DMS 273 (cell line): ENCODE results near the gene ATXN1L.
A peak's percentile ranks its signal among the peaks of the same experiment; 100 is the strongest.
"Not testable (repeated sequence)": the region's sequence is repeated elsewhere in the genome, so short reads cannot be mapped to it uniquely, and the experiment has no call there.

Experiments used
- DNase-seq: peaks from one replicate; lab custom pipeline; 2025; ENCODE audit not compliant: unreplicated experiment; lab: John Stamatoyannopoulos, UW

The ATXN1L gene, protein sequence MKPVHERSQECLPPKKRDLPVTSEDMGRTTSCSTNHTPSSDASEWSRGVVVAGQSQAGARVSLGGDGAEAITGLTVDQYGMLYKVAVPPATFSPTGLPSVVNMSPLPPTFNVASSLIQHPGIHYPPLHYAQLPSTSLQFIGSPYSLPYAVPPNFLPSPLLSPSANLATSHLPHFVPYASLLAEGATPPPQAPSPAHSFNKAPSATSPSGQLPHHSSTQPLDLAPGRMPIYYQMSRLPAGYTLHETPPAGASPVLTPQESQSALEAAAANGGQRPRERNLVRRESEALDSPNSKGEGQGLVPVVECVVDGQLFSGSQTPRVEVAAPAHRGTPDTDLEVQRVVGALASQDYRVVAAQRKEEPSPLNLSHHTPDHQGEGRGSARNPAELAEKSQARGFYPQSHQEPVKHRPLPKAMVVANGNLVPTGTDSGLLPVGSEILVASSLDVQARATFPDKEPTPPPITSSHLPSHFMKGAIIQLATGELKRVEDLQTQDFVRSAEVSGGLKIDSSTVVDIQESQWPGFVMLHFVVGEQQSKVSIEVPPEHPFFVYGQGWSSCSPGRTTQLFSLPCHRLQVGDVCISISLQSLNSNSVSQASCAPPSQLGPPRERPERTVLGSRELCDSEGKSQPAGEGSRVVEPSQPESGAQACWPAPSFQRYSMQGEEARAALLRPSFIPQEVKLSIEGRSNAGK

DNA sequence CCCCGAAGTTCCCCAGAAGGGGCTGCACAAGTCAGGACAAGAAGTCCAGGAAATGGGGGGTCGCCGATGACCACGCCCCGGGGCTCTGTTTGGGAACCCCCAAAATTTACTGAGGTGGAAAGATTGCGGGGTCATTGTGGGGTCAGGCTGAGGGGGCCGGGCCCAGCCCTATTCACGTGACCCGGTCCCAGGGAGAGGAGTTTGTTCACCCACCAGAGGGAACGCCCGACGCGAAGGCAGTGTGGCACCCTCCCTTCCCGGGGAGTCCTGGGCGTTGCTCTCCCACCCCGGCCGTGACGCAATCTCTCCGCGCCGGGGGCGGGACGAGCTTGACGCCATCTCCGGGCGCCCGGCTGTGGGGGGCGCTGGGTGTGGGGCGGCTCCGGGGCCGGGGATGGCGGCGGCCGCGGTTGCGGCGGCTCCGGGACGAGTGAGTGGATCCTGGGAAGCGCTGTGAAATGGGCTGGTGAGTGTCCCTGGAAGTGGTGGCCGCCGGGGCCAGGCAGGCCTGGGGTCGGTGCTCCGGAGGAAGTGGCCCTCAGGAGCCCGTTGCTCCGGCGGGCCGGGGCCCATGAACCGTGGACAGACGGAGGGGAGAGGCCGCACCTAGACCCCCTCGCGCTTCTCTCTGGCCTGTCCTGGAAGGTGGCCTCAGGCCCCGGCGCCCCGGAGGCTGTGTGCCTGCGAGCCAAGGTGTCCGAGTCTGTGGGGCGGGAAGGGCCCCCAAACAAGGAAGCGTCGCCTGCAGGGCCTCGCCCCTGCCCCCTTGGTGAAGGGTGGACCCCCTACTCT is at the start of gene ATXN1L:
Gene ATXN1L (plus strand): TSS at position 338 of the 792 bp plus-strand sequence. CDS start 3,765 bp downstream, outside the sequence.
- DNase-seq = peak; percentile 98

DNA sequence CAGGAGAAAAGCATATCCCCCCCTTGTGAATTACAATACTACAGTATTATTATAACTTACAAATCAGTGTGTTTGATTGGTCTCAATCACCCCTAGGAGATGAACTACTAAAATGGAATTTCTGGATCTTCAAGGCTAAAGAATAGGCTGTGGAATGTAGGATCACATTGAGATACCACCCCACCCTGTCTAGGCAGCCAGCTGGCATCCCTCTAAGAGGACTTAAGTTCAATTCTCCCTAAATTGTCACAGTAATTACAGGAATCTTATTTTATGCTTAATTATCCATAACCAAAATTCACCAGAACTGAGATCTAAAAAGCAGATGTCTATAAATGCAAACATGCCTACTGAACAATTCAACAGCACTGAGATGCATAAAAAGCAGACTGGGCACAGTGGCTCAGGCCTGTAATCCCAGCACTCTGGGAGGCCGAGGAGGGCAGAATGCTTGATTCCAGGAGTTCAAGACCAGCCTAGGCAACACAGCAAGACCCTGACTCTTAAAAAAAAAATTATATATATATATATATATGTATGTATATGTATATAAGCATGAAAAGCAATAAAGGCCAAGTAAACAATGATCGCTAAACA is 49.2 kb upstream of the ATXN1L start:
- no peak for DNase-seq

DNA sequence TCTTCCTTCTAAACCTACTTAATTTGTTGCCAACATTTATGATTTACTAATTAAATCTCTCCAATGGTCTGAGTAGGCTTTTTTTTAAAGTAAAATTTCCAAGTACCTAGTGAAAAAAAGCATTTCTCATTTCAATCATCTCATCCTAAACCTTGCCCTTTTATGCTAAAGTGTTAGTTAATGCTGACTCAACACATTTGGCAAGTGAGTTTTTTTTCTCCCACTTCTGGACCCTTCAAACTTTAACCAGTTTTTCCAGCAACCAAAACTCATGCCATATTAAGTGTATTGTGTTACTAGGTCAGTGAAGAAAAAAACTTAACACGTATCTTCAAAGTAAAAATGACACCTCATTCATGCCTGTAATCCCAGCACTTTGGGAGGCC is 42.5 kb upstream of the ATXN1L start:
- DNase-seq = no peak

DNA sequence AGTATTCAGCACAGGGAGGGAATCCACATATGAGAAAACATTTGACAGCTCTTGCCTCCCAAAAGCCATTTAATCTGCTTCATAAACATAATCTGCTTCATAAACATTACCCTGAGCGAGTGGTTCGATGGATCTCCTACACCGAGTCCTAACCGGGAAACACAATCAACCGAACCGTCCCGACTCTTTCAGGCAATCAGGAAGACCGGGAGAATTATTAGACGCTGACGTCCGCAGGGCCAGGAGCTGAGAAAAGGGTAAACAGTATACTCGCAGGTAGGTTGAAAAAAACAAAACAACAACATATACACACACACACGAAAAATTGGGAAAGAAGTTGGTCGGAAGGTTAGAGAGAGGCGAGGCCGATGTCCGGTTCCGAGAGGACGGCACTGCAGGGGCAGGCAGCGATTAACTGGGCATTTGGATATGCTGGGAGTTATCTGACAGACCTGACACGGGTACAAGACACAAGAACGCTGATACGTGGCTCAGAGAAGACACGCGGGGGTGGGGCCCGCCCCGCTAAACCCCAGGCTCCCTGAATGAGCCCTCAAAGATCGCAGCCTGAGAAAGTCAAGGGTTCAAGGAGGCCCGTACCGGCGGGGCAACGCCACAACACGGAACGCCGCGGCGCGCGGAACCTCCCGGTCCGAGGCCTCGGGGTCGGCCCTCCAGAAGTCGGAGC is 37.7 kb upstream of the ATXN1L start:
- peak; percentile 69 for DNase-seq

DNA sequence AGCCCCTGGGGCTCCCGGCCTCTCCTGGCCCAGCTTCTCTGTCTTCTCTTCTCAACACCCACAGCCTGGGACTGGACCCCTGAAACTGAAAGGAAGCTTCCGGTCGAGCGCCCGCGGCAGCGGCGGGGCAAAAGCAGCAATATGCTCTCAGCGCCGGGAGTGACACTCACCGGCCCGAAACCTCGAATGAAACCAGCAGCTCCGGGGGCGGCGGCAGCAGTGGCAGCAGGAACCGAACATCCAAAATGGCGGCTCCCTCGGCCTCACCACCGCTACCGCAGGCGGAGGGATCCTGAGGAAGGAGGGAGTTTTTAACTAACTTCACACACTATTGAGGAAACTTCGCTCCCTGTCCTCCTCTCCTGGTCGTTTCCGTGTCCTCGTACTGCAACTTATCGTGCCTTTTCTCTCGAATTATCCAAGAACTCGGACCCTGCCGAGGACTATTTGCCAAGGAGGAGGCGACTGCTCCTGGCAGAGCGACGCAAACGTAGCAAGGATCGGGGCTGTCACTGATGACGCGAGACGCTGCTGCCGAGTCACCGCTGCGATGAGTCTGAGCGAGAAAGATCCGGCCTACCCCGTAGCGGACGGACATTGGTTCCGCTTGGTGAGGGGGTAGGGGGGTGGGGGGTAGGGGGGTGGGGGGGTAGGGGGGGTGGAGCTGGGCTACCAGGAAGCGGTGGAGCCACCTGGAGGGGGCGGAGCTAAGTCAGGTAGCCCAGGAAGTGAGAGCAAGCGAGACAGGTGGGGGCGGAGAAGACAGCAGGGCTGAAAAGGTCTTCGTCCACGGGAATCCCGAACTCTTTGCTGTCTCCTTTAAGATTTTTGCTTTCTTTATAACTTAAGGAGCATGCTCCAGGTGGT is 37.0 kb upstream of the ATXN1L start, which contains the start of gene AP1G1:
Gene AP1G1 (minus strand): TSS at position 242 of the 867 bp plus-strand sequence. CDS start 19,355 bp downstream, outside the sequence.
- peak; percentile 98 for DNase-seq

DNA sequence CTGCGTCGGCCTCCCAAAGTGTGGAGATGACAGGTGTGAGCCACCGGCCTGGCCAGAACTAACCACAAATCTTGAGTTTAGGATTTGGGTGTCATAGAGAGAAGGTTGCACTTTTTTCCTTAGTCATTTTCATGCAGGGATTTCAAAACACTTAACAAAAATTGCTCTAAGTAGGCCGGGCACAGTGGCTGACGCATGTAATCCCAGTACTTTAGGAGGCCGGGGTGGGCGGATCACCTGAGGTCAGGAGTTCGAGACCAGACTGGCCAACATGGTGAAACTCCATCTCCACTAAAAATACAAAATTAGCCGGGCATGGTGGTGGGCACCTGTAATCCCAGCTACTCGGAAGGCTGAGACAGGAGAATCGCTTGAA is 35.6 kb upstream of the ATXN1L start:
- not testable (repeated sequence) for DNase-seq

DNA sequence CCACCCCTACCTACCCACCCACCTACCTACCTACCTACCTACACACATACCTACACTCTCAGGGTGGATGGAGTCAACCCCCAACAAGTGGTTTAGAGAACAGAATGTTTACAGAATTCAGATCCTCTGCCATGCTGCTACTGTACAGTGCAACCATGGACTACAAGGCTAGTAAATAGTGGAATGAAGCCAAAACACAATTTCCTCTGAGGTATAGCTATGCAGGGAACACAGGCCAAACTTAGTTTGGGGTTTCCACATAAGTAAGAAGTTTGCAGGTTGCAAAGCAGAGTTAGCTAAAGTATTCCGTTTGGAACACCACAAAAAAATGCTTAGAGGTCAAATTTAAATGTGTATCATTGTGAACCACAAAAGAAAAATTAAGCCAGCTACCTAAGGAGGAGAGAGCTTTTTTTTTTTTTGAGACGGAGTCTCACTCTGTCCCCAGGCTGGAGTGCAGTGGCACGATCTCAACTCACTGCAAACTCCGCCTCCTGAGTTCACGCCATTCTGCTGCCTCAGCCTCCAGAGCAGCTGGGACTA is 34.4 kb upstream of the ATXN1L start:
- no peak for DNase-seq

DNA sequence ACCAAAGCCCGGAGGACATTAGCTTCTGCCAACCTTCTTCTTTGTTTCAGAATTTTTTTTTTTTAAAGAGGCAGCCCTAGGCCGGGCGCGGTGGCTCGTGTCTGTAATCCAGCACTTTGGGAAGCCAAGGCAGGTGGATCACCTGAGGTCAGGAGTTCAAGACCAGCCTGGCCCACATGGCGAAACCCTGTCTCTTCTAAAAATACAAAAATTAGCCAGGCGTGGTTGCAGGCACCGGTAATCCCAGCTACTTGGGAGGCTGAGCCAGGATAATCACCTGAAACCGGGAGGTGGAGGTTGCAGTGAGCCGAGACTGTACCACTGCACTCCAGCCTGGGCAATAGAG is 28.6 kb upstream of the ATXN1L start:
- DNase-seq = not testable (repeated sequence)

DNA sequence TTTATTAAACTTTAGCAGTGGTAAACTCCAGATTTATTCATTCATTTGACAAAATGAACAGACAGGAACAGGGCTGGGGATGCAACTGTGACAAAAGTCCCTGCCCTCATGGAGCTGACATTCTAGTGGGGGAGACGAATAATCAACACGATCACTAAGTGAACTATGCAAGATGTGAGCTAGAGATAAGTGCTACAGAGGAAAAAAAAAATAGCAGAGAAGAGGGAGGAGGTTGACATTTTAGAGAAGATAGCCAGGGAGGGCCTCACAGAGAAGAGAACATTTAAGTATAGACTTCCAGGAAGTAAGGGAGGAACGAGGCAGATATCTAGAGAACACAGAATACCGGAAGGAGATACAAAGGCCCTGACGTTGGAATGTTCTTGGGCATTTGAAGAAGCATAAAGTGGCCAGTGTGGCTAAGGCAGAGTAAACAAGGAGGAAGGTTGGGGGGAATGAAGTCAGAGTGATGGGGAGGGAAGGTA is 19.2 kb upstream of the ATXN1L start:
- DNase-seq = no peak

DNA sequence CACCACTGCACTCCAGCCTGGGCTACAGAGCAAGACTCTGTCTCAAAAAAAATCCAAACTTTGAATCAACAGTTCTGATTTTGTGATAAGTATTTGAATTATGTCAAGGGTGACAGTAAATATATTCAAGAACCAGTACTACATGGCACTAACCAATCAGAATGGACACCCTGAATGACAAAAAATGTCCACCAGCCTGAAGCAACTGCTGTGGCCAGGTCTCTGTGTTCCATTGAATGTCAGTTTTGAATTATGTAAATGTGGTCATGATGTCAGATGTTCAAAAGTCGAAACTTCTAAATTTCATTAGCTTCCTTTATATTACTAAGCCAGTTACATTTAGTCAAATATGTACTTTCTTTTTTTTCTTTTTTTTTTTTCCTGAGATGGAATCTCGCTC is 15.4 kb upstream of the ATXN1L start:
- DNase-seq = no peak

DNA sequence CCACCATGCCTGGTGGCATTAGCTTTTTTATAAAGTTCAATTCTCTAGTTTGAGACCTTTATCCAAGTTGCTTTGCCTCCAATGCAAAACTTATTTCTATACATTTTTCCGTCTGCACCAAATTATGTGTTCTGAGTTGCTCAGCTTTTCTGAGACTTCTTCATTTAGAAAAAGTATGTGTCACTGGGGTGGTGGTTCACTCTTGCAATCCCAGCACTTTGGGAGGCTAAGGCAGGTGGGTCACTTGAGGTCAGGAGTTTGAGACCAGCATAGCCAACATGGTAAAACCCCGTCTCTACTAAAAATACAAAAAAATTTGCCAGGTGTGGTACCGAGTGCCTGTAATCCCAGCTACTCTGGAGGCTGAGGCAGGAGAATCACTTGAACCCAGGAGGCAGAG is 14.1 kb upstream of the ATXN1L start:
- DNase-seq = not testable (repeated sequence)

DNA sequence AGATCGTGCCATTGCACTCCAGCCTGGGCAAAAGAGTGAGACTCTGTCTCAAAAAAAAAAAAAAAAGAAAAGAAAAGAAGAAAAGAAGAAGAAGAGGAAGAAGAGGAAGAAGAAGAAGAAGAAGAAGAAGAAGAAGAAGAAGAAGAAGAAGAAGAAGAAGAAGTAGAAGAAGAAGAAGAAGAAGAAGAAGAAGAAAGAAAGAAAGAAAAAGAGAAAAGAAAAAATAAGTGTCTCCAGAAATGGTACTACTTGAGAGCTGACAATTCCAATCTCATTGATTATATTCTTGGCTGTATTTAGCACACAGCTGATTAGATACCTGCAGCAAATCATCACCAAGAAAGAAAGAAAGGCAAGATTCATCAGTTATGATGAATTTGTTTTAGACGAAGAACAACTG is 13.7 kb upstream of the ATXN1L start:
- not testable (repeated sequence) for DNase-seq

DNA sequence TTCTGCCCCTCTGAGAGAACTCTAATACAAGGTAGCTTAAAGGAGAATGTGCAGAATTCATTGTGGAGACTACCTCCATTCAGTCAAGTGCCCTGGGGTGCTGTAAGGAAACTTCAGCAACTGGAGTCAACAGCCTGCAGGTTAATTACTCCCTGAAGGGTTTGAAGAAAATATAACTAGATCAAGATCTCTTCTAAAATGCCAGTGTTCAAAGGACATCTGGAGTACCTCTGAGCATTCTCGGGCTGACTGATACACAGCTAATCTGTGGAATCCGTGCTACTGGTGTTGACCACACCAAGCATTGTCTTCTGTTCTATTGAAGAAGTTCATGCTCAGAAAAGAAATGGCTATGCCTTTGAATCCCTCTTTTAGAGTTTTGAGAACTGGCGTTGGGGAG is 11.5 kb upstream of the ATXN1L start:
- DNase-seq = no peak

DNA sequence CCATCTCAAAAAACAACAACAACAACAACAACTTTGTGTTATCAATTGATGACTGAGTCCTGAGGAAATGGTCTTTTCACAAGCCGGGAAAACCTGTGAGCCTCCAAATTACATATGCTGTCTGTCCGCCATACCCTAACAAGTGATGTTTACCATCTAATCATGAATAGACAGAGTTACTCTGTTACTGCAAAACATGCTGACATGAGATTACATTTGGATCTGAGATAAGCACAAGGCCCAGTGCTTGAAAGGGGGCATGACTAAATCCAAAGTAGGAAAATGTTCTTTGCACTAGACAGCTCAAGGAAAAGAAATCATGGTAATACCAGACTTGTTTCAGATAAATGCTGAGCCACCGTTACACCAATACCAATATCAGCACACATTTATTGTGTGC is 8.6 kb upstream of the ATXN1L start:
- no peak for DNase-seq

DNA sequence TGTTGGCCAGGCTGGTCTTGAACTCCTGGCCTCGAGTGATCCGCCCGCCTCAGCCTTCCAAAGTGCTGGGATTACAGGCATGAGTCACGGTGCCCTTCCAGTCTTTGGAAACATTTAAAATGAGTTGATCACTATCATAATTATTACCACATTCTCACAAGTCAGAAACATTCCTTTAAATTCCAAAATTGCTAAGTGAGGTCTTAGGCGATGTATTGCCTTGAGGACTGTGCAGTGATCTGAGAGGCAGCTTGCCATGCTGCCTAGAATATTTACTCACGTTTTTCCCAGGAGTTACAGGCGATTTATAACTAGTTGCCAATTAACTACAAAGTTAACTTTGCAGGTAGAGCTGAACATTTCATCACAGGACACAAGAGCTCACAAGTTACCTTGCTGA is 5.7 kb upstream of the ATXN1L start:
- no peak for DNase-seq

DNA sequence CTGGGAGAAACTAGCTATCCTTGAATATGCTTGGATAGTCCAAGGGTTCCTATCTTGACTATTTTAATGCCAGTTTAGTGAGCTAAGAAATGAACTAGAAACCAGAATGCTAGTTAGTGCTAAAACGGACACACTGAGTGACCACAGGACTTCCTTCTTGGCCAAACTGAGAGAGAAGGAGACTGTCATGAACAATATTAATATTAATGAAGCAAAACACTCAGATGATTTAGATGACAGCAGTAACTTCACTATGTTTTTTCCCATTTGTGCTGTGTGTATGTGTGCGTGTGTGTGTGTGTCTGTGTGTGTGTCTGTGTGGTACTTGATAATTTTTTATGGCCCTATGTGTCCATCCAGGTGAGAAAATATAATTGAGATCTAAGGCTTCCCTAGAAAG is 2.2 kb upstream of the ATXN1L start:
- DNase-seq = no peak

DNA sequence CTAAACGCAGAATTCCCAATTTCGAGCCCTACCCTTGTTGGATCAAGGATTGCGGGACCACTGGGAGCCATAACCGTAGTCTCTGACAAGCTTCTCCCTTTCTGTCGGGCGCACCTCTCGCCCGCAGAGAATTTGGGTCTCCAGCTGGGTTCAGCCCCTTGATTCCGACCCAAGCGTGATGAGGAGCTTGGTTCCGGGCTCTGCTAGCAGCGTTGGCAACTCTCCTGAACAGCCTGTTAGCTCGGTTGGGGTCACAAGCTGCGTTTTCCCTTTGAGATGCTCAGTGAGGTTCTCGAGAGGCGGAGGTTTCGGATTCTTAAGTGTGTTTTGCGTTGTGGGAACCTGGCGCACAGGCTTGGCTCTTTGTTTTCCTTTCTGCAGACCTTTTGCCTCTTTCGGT is 655 bp downstream of the ATXN1L start:
- peak; percentile 46 for DNase-seq

DNA sequence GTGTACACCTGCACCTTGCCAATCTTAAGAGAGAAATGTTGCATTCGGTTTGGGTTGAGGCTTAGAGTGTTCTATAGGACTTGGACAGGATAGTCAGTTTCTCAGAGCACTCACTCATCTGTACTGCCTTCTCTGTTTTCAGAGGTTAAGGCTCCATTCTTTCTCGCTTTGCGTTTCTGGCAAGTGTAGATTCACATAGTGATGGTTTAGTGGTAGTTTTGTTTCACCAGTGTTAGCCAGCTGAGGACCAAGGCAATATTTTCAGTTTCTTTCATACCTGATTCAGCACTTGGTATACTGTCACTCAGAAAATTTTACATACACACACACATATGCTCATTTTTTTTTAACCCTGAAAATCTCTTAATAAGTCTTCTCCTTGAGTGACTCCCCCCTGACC is 1.3 kb downstream of the ATXN1L start:
- DNase-seq = no peak

DNA sequence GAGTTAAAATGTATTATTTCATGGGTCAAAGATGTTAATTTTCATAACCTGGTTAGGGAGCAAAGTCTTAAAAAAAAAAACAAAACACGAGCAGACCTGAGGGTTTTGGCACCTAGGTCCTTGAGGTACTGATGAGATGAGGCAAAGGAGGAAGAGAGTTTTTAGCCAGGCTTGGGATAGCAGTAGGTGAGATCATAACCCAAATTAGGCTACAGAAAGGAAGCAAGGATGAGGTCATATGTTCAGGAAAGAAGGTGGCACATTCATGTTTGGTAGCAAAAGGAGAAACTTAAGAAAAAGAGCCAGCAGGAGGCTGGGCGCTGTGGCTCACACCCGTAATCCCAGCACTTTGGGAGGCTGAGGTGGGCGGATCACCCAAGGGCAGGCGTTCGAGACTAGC is 2.8 kb downstream of the ATXN1L start:
- no peak for DNase-seq
